MCF 10A (cell line): ENCODE data around the gene SPDYA. TPM values are rescaled to one million over a fixed set of nuclear protein-coding genes. Genes with fewer than 3 reads are reported as not detected.

Source experiments
- BruUV-seq: library from RNA; stranded (reverse); fragments of 400-500 nt; replicated peaks from 2 replicates; lab custom pipeline; 2021; lab: Mats Ljungman, UMichigan
- CTCF ChIA-PET: fragments of 300-600 bp; sonication (Branson Sonifier 250); formaldehyde crosslinking; extraction: SDS; loops from one replicate; lab custom pipeline; 2021; ENCODE audit warnings: antibody characterized with exemption, inconsistent platforms; lab: Yijun Ruan, JAX
- POLR2A ChIA-PET: fragments of 300-600, 350-650 bp; sonication (Branson Sonifier 250); formaldehyde crosslinking; extraction: SDS; loops from one replicate; lab custom pipeline; 2020; ENCODE audit warnings: antibody characterized with exemption, inconsistent platforms; lab: Yijun Ruan, JAX
- DNase-seq: peaks from one replicate; pipeline ENCODE4 v3.0.0-alpha.2; 2018; ENCODE audit not compliant: unreplicated experiment
- H3K27ac Mint-ChIP-seq: one replicate; pipeline ENCODE4 v1.8.0; 2022; ENCODE audit warnings: mild to moderate bottlenecking, low read depth, mixed read lengths; ENCODE audit not compliant: unreplicated experiment
- H3K27me3 Mint-ChIP-seq: one replicate; pipeline ENCODE4 v1.8.0; 2022; ENCODE audit warnings: mixed read lengths; ENCODE audit not compliant: insufficient read depth, unreplicated experiment
- H3K36me3 Mint-ChIP-seq: one replicate; pipeline ENCODE4 v1.8.0; 2022; ENCODE audit warnings: mild to moderate bottlenecking, moderate library complexity, mixed read lengths; ENCODE audit not compliant: insufficient read depth, unreplicated experiment
- H3K4me1 Mint-ChIP-seq: one replicate; pipeline ENCODE4 v1.8.0; 2022; ENCODE audit warnings: mixed read lengths; ENCODE audit not compliant: insufficient read depth, unreplicated experiment
- H3K4me3 Mint-ChIP-seq: one replicate; pipeline ENCODE4 v1.8.0; 2022; ENCODE audit warnings: mild to moderate bottlenecking, moderate library complexity, mixed read lengths; ENCODE audit not compliant: unreplicated experiment
- H3K9me3 Mint-ChIP-seq: one replicate; pipeline ENCODE4 v1.8.0; 2022; ENCODE audit warnings: mixed read lengths; ENCODE audit not compliant: unreplicated experiment
- intact Hi-C: fragments of 100-400 bp; cut with micrococcal nuclease; formaldehyde crosslinking; loops from 2 replicates; pipeline ENCODE4 v1.14.1; 2022
- total RNA-seq: library from RNA; stranded (reverse); gene quantifications from 2 replicates; pipeline ENCODE4 v1.2.3, GENCODE V29; 2022
- TF ChIP-seq, protein P1 (sequence below): fragments of 200-600 bp; IDR thresholded peaks from one replicate; pipeline ENCODE4 v1.8.0; 2022; ENCODE audit warnings: antibody characterized with exemption, mild to moderate bottlenecking; ENCODE audit not compliant: unreplicated experiment

SPDYA gene
- total RNA-seq, 1 experiment from 2014 or later, result 2.8 TPM

DNA sequence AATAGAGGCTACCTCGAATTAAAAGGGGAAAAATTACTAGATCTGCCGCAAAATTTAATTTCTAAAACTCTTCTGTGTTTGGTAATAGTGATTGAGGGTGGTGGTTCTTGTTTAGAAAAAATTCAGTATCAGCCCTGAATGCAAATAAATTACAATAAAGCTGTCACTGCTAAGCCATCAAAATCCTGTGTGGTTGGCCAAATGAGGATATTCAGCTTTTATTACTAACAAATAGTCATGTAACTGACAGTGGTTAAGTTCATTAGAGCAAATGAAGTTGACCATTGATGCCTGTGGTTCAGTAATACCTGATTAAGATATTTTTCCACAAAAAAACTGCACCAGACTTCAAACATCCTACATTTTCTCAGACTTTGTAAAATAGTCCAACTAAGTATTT lies 44.6 kb upstream of the SPDYA start:
- POLR2A ChIA-PET, result interaction anchor here (0.6 to 1.3 kb wide), 3 partner anchors 27 to 171 kb away, joined by 3 to 4 read pairs (median 4); no protein-coding TSS in a partner anchor

DNA sequence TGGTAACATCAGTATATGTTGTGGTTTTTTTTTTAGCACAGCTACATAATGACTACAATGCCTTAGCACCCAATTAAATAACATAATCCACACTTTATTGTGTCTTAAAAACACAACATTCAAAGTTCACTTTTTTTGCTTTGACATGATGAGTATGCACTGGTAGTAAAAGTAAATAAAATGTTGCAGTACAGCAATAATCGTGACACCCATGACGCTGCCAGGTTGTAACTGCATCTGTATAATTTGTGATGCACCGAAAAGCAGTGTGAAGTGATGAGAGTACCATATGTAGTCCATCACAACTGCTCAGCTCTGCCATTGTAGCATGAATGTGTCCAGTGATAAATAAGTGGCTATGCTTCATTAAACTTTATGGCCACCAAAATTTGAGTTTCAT lies 43.3 kb upstream of the SPDYA start:
- TF ChIP-seq, protein P1, sequence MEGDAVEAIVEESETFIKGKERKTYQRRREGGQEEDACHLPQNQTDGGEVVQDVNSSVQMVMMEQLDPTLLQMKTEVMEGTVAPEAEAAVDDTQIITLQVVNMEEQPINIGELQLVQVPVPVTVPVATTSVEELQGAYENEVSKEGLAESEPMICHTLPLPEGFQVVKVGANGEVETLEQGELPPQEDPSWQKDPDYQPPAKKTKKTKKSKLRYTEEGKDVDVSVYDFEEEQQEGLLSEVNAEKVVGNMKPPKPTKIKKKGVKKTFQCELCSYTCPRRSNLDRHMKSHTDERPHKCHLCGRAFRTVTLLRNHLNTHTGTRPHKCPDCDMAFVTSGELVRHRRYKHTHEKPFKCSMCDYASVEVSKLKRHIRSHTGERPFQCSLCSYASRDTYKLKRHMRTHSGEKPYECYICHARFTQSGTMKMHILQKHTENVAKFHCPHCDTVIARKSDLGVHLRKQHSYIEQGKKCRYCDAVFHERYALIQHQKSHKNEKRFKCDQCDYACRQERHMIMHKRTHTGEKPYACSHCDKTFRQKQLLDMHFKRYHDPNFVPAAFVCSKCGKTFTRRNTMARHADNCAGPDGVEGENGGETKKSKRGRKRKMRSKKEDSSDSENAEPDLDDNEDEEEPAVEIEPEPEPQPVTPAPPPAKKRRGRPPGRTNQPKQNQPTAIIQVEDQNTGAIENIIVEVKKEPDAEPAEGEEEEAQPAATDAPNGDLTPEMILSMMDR, result no peak
- peaks cover 12% of the 10 kb centered on the region for H3K4me1 Mint-ChIP-seq
- peaks cover 16% of the 10 kb centered on the region for H3K9me3 Mint-ChIP-seq
- no peak for DNase-seq
- intact Hi-C loops, result no loop called here
- BruUV-seq, result no TSS peak
- no peak overlapping the region for H3K4me3 Mint-ChIP-seq
- H3K27me3 Mint-ChIP-seq, result no peaks in the 10 kb centered on the region
- ChIA-PET POLR2A (no interaction called here), CTCF (no interaction called here)
- H3K27ac Mint-ChIP-seq, result no peak overlapping the region
- peaks cover 16% of the 10 kb centered on the region for H3K36me3 Mint-ChIP-seq

More for the DNA sequence above, 44.6 kb upstream of the SPDYA start:
- H3K27ac Mint-ChIP-seq, result no peak overlapping the region
- TF ChIP-seq, protein P1, result no peak
- intact Hi-C loops, result no loop called here
- no TSS peak for BruUV-seq
- H3K9me3 Mint-ChIP-seq, result peaks cover 16% of the 10 kb centered on the region
- CTCF ChIA-PET, result interaction anchor here (0.8 to 1.3 kb wide), 2 partner anchors 9 to 16 kb away, joined by 3 read pairs; no protein-coding TSS in a partner anchor
- no peak for DNase-seq
- no peaks in the 10 kb centered on the region for H3K27me3 Mint-ChIP-seq
- H3K4me1 Mint-ChIP-seq, result peaks cover 15% of the 10 kb centered on the region
- H3K4me3 Mint-ChIP-seq, result no peak overlapping the region
- peaks cover 24% of the 10 kb centered on the region for H3K36me3 Mint-ChIP-seq

DNA sequence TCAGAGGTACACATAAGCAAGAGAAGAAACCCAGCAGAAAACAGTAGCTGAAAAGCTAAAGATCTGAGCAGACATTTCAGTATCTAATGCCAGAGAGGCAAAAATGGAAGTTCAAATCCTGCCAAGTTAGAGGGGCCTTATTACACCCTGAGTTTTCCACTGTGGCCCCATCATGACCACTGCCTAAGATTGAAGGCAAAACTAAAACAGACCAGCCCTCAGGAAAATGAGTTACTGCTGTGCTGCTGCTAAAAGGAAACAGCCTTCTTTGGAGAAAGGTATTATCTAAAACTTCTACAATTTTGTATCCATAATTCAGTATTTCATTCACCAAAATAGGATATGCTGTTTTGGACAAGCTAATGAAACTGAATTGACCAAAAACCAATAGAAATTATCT lies 42.2 kb upstream of the SPDYA start:
- H3K27ac Mint-ChIP-seq, result no peak overlapping the region
- no peak for DNase-seq

DNA sequence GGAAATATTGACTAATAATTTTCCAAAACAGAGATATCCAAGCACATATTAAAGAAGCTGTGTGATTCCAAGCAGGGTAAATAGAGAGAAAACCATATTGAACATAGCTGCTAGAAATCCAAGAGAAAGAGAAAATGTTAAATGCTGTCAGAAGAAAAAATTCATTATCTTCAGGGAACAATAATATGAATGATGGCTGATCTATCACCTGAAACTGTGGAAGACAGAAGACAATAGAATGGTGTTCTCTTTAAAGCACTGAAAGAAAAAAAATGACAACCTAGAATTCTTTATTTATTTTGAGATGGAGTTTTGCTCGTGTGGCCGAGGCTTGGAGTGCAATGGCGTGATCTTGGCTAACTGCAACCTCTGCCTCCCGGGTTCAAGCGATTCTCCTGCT lies 41.7 kb upstream of the SPDYA start:
- TF ChIP-seq, protein P1, result no peak
- Mint-ChIP-seq H3K27ac (no peak overlapping the region), H3K27me3 (no peaks in the 10 kb centered on the region), H3K4me3 (no peak overlapping the region), H3K9me3 (peaks cover 16% of the 10 kb centered on the region), H3K4me1 (peaks cover 9% of the 10 kb centered on the region), H3K36me3 (peaks cover 16% of the 10 kb centered on the region)
- DNase-seq, result no peak
- ChIA-PET POLR2A (interaction anchor here (0.6 to 1.3 kb wide), 5 partner anchors 8 to 333 kb away, joined by 3 to 4 read pairs (median 3); no protein-coding TSS in a partner anchor), CTCF (interaction anchor here (0.7 to 1.4 kb wide), 3 partner anchors 13 to 132 kb away, joined by 3 to 4 read pairs (median 4); no protein-coding TSS in a partner anchor)
- BruUV-seq, result no TSS peak
- intact Hi-C loops, result no loop called here

More for the DNA sequence above, 42.2 kb upstream of the SPDYA start:
- Mint-ChIP-seq H3K9me3 (peaks cover 16% of the 10 kb centered on the region), H3K36me3 (peaks cover 16% of the 10 kb centered on the region), H3K4me3 (no peak overlapping the region), H3K27me3 (no peaks in the 10 kb centered on the region), H3K4me1 (peaks cover 9% of the 10 kb centered on the region)
- BruUV-seq, result no TSS peak
- TF ChIP-seq, protein P1, result no peak
- ChIA-PET POLR2A (interaction anchor here (0.6 to 1.3 kb wide), 3 partner anchors 30 to 332 kb away, joined by 3 to 4 read pairs (median 3); no protein-coding TSS in a partner anchor), CTCF (interaction anchor here (0.6 to 1.4 kb wide), 4 partner anchors 12 to 133 kb away, joined by 3 to 4 read pairs (median 4); no protein-coding TSS in a partner anchor)
- intact Hi-C loops, result no loop called here
